ENCODE results near the gene RBM48.
"Not testable (repeated sequence)": the region's sequence is repeated elsewhere in the genome, so short reads cannot be mapped to it uniquely, and the experiment has no call there.

DNA sequence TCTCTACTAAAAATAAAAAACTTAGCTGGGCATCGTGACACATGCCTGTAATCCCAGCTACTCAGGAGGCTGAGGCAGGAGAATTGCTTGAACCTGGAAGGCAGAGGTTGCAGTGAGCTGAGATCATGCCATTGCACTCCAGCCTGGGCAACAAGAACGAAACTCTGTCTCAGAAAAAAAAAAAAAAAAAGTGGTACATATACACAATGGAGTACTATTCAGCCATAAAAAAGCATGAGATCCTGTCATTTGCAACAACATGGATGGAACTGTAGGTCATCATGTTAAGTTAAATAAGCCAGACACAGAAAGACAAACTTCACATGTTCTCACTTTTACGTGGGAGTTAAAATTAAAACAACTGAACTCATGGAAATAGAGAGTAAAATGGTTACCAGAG is 14.9 kb downstream of the RBM48 start:
- not testable (repeated sequence) for TF ChIP-seq POLR2AphosphoS5 (IDR thresholded peaks at IDR 0.05; ENCODE audit: low read depth, low read length); TAF1 (IDR thresholded peaks at IDR 0.05; ENCODE audit: borderline replicate concordance, low read depth, low read length); POLR2A (IDR thresholded peaks at IDR 0.05; ENCODE audit: low read depth, low read length)
